Fibroblast of lung (primary cell): ENCODE results near the gene TMEM121. TPM values are rescaled to one million over a fixed set of nuclear protein-coding genes. Genes with fewer than 3 reads are reported as not detected.
"Not testable (repeated sequence)": the region's sequence is repeated elsewhere in the genome, so short reads cannot be mapped to it uniquely, and the experiment has no call there.

Experiments
- DNase-seq, 2 donors: peaks; one replicate each; pipeline versions ENCODE4 v3.0.0 to v3.0.0-alpha.2; 2010; ENCODE audit warnings: low read depth in 2 of 2
- H2AFZ ChIP-seq: 2 replicates; pipeline ENCODE4 v1.5.1; 2012; ENCODE audit warnings: low read length, control low read depth, inconsistent platforms
- H3K27ac ChIP-seq: 2 replicates; pipeline ENCODE4 v1.5.1; 2011; ENCODE audit warnings: low read length, control low read depth; ENCODE audit not compliant: insufficient read depth
- H3K27me3 ChIP-seq: 2 replicates; pipeline ENCODE4 v1.5.1; 2011; ENCODE audit warnings: mild to moderate bottlenecking, low read length; ENCODE audit not compliant: control insufficient read depth, insufficient read depth
- H3K36me3 ChIP-seq: 2 replicates; pipeline ENCODE4 v1.5.1; 2011; ENCODE audit warnings: low read length; ENCODE audit not compliant: control insufficient read depth, insufficient read depth
- H3K4me1 ChIP-seq: 2 replicates; pipeline ENCODE4 v1.5.1; 2011; ENCODE audit warnings: low read length; ENCODE audit not compliant: control insufficient read depth, insufficient read depth; ENCODE audit errors: extremely low read depth
- H3K4me2 ChIP-seq: 2 replicates; pipeline ENCODE4 v1.5.1; 2011; ENCODE audit warnings: low read length, control low read depth; ENCODE audit not compliant: insufficient read depth; ENCODE audit errors: extremely low read depth
- H3K4me3 ChIP-seq, 4 experiments: fragments of 200-600 bp in 1 of 4; sonication (generic) in 1 of 4; replicated peaks in 1 of 4; 2 replicates each; pipeline ENCODE4 v1.5.1; 2011 to 2016; ENCODE audit warnings: low read length in 4 of 4, low read depth in 3 of 4, mild to moderate bottlenecking in 3 of 4, control low read depth in 2 of 4, inconsistent platforms in 1 of 4, mixed read lengths in 1 of 4; ENCODE audit not compliant: insufficient read depth in 1 of 4; ENCODE audit errors: control extremely low read depth in 1 of 4
- H3K79me2 ChIP-seq: 2 replicates; pipeline ENCODE4 v1.5.1; 2012; ENCODE audit warnings: mild to moderate bottlenecking, low read length, inconsistent platforms; ENCODE audit not compliant: control insufficient read depth, insufficient read depth
- H3K9ac ChIP-seq: 2 replicates; pipeline ENCODE4 v1.5.1; 2011; ENCODE audit warnings: mild to moderate bottlenecking, low read length, control low read depth; ENCODE audit not compliant: insufficient read depth
- H3K9me3 ChIP-seq: 2 replicates; pipeline ENCODE4 v1.5.1; 2012; ENCODE audit warnings: low read depth, low read length; ENCODE audit not compliant: control insufficient read depth, insufficient read depth
- H4K20me1 ChIP-seq: 2 replicates; pipeline ENCODE4 v1.5.1; 2011; ENCODE audit warnings: low read length; ENCODE audit not compliant: control insufficient read depth, insufficient read depth; ENCODE audit errors: extremely low read depth
- CTCF ChIP-seq, 2 donors: IDR thresholded peaks in 1 of 2; conservative IDR thresholded peaks in 1 of 2; 1 replicate in 1 of 2; 2 replicates in 1 of 2; pipeline ENCODE4 v1.5.1; 2011 to 2012; ENCODE audit warnings: low read length in 2 of 2, control low read depth in 1 of 2, inconsistent platforms in 1 of 2, low read depth in 1 of 2, mild to moderate bottlenecking in 1 of 2
- EZH2 ChIP-seq: IDR thresholded peaks from 2 replicates; pipeline ENCODE4 v1.5.1; 2012; ENCODE audit warnings: low read length, control low read depth, mild to moderate bottlenecking; ENCODE audit errors: missing control alignments
- polyA plus RNA-seq, 2 donors: library from polyadenylated mRNA; depleted of rRNA in 1 of 2; stranded (reverse) in 1 of 2; unstranded in 1 of 2; fragments of >200 nt; gene quantifications; 2 replicates each; pipeline ENCODE4 v1.2.1, GENCODE V29; 2011 to 2012; ENCODE audit warnings: missing spikeins in 1 of 2
- total RNA-seq: library from RNA; depleted of rRNA; stranded (reverse); fragments of >200 nt; gene quantifications from 2 replicates; pipeline ENCODE4 v1.2.1, GENCODE V29; 2014

Gene TMEM121
- total and polyA plus RNA-seq, 2 donors (not counting 1 experiment from before 2014, with no cell fraction given): 0.30 to 5.1 TPM

- no peak overlapping the region for H2AFZ ChIP-seq
- no peak overlapping the region for H3K9ac ChIP-seq
- no peaks in the 10 kb centered on the region for H3K4me1 ChIP-seq
- no peak for DNase-seq
- no peaks in the 10 kb centered on the region for H4K20me1 ChIP-seq
- H3K36me3 ChIP-seq: no peaks in the 10 kb centered on the region
- H3K4me2 ChIP-seq: no peak overlapping the region
- H3K9me3 ChIP-seq: no peaks in the 10 kb centered on the region
- H3K27ac ChIP-seq: no peak overlapping the region
- no peak for TF ChIP-seq CTCF (conservative IDR thresholded peaks at IDR 0.05 in 1 of 2, IDR thresholded peaks at IDR 0.05 in 1 of 2; ENCODE audit: low read depth in 1 of 2, low read length in 2 of 2)
- no peak for TF ChIP-seq EZH2
- no peaks in the 10 kb centered on the region for H3K27me3 ChIP-seq
- no peak overlapping the region for H3K4me3 ChIP-seq
- H3K79me2 ChIP-seq: no peaks in the 10 kb centered on the region
Measured at GRCh38 chr14:105576525-105577088, 50.2 kb downstream of the TMEM121 start.

GRCh38 chr14:105577314-105577861 lies 51.0 kb downstream of the TMEM121 start:
- Histone ChIP-seq H3K27me3 (no peaks in the 10 kb centered on the region), H4K20me1 (no peaks in the 10 kb centered on the region), H3K9me3 (no peaks in the 10 kb centered on the region), H3K36me3 (no peaks in the 10 kb centered on the region), H3K27ac (no peak overlapping the region), H3K9ac (no peak overlapping the region), H2AFZ (no peak overlapping the region), H3K4me2 (no peak overlapping the region), H3K79me2 (no peaks in the 10 kb centered on the region), H3K4me1 (no peaks in the 10 kb centered on the region), H3K4me3 (no peak overlapping the region)
- no peak for DNase-seq
- TF ChIP-seq CTCF (conservative IDR thresholded peaks at IDR 0.05 in 1 of 2, IDR thresholded peaks at IDR 0.05 in 1 of 2; ENCODE audit: low read depth in 1 of 2, low read length in 2 of 2) (no peak), EZH2 (no peak)

GRCh38 chr14:105578070-105578469 lies 51.7 kb downstream of the TMEM121 start:
- H2AFZ ChIP-seq: no peak overlapping the region
- no peak overlapping the region for H3K27ac ChIP-seq
- DNase-seq: no peak
- H3K4me2 ChIP-seq: no peak overlapping the region
- TF ChIP-seq CTCF (conservative IDR thresholded peaks at IDR 0.05 in 1 of 2, IDR thresholded peaks at IDR 0.05 in 1 of 2; ENCODE audit: low read depth in 1 of 2, low read length in 2 of 2) (no peak), EZH2 (no peak)
- H3K4me3 ChIP-seq: no peak overlapping the region
- no peaks in the 10 kb centered on the region for H3K36me3 ChIP-seq
- no peaks in the 10 kb centered on the region for H4K20me1 ChIP-seq
- H3K9me3 ChIP-seq: no peaks in the 10 kb centered on the region
- no peaks in the 10 kb centered on the region for H3K27me3 ChIP-seq
- no peaks in the 10 kb centered on the region for H3K79me2 ChIP-seq
- H3K4me1 ChIP-seq: no peaks in the 10 kb centered on the region
- H3K9ac ChIP-seq: no peak overlapping the region

GRCh38 chr14:105579221-105579620 lies 52.8 kb downstream of the TMEM121 start:
- H3K4me3 ChIP-seq, DNase-seq, H3K9me3 ChIP-seq, H3K9ac ChIP-seq, H3K36me3 ChIP-seq, H3K27ac ChIP-seq, H4K20me1 ChIP-seq, H3K4me1 ChIP-seq, H3K79me2 ChIP-seq, H2AFZ ChIP-seq, H3K4me2 ChIP-seq, H3K27me3 ChIP-seq: not testable (repeated sequence)
